GM23338 (cell line): ENCODE measurements around the gene ACY1. TPM values are rescaled to one million over a fixed set of nuclear protein-coding genes. Genes with fewer than 3 reads are reported as not detected.

Source experiments
- ATAC-seq: fragments of 200-7000 bp; cut with Tn5 transposase; 3 replicates; pipeline ENCODE4 v1.9.1; 2020
- DNase-seq: peaks from one replicate; pipeline ENCODE4 v3.0.0-alpha.2; 2015; ENCODE audit warnings: low spot score
- H2AFZ ChIP-seq: fragments of 200-600 bp; sonication (generic); 2 replicates; pipeline ENCODE4 v1.8.0; 2016; ENCODE audit warnings: antibody characterized with exemption, mild to moderate bottlenecking, moderate library complexity
- H3F3A ChIP-seq: fragments of 200-600 bp; sonication (generic); replicated peaks from 2 replicates; pipeline ENCODE4 v1.8.0; 2017; ENCODE audit warnings: antibody characterized with exemption, mixed run types, low read depth
- H3K27ac ChIP-seq: fragments of 200-600 bp; sonication (generic); 2 replicates; pipeline ENCODE4 v1.6.1; 2016; ENCODE audit warnings: low read depth
- H3K27me3 ChIP-seq: fragments of 200-600 bp; sonication (generic); 2 replicates; pipeline ENCODE4 v1.8.0; 2016; ENCODE audit warnings: mild to moderate bottlenecking, mixed run types, moderate library complexity; ENCODE audit not compliant: insufficient read depth
- H3K36me3 ChIP-seq: fragments of 200-600 bp; sonication (generic); 2 replicates; pipeline ENCODE4 v1.8.0; 2016; ENCODE audit warnings: mild to moderate bottlenecking; ENCODE audit not compliant: insufficient read depth
- H3K4me1 ChIP-seq: fragments of 200-600 bp; sonication (generic); 2 replicates; pipeline ENCODE4 v1.8.0; 2016; ENCODE audit warnings: mild to moderate bottlenecking, moderate library complexity; ENCODE audit not compliant: insufficient read depth
- H3K4me2 ChIP-seq: fragments of 200-600 bp; sonication (generic); 2 replicates; pipeline ENCODE4 v1.7.1; 2017; ENCODE audit warnings: mixed run types
- H3K4me3 ChIP-seq: fragments of 200-600 bp; sonication (generic); 2 replicates; pipeline ENCODE4 v1.6.1; 2016; ENCODE audit warnings: mixed run types
- H3K79me2 ChIP-seq: fragments of 200-600 bp; sonication (generic); replicated peaks from 2 replicates; pipeline ENCODE4 v1.8.0; 2017; ENCODE audit warnings: mild to moderate bottlenecking; ENCODE audit not compliant: insufficient read depth
- H3K9me2 ChIP-seq: fragments of 200-600 bp; sonication (generic); 2 replicates; pipeline ENCODE4 v1.8.0; 2017; ENCODE audit not compliant: insufficient read depth
- H4K20me1 ChIP-seq: fragments of 200-600 bp; sonication (generic); replicated peaks from 2 replicates; pipeline ENCODE4 v1.8.0; 2017; ENCODE audit warnings: mild to moderate bottlenecking; ENCODE audit not compliant: insufficient read depth
- H3K27ac Mint-ChIP-seq: 2 replicates; pipeline ENCODE4 v1.8.0; 2020; ENCODE audit warnings: inconsistent platforms, mild to moderate bottlenecking, moderate library complexity, mixed read lengths
- H3K27me3 Mint-ChIP-seq: 3 replicates; pipeline ENCODE4 v1.8.0; 2022; ENCODE audit warnings: low read depth, mild to moderate bottlenecking, moderate library complexity, mixed read lengths, inconsistent platforms; ENCODE audit not compliant: insufficient read depth, poor library complexity
- H3K36me3 Mint-ChIP-seq: 3 replicates; pipeline ENCODE4 v1.8.0; 2021; ENCODE audit warnings: low read depth, mild to moderate bottlenecking, inconsistent platforms, moderate library complexity, mixed read lengths
- H3K4me1 Mint-ChIP-seq: 3 replicates; pipeline ENCODE4 v1.8.0; 2020; ENCODE audit warnings: mild to moderate bottlenecking, inconsistent platforms, mixed read lengths
- H3K4me3 Mint-ChIP-seq: 3 replicates; pipeline ENCODE4 v1.8.0; 2021; ENCODE audit warnings: moderate library complexity, mild to moderate bottlenecking, inconsistent platforms, mixed read lengths
- H3K9me3 Mint-ChIP-seq: 3 replicates; pipeline ENCODE4 v1.8.0; 2020; ENCODE audit warnings: moderate library complexity, mild to moderate bottlenecking, inconsistent platforms, mixed read lengths
- EZH2 ChIP-seq: fragments of 200-600 bp; sonication (generic); IDR thresholded peaks from one replicate; pipeline ENCODE4 v1.8.0; 2017; ENCODE audit warnings: antibody characterized with exemption, mild to moderate bottlenecking, low read depth; ENCODE audit not compliant: unreplicated experiment
- EZH2phosphoT487 ChIP-seq: fragments of 200-600 bp; sonication (generic); IDR thresholded peaks from one replicate; pipeline ENCODE4 v1.8.1; 2018; ENCODE audit warnings: antibody characterized with exemption; ENCODE audit not compliant: unreplicated experiment
- JUNB ChIP-seq: IDR thresholded peaks from one replicate; pipeline ENCODE4 v1.6.1; 2016; ENCODE audit warnings: antibody characterized with exemption; ENCODE audit not compliant: unreplicated experiment
- NANOG ChIP-seq: IDR thresholded peaks from 2 replicates; pipeline ENCODE4 v1.6.1; 2016; ENCODE audit warnings: antibody characterized with exemption, borderline replicate concordance
- ZNF114 ChIP-seq: fragments of 250-450 bp; sonication (Bioruptor Pico); IDR thresholded peaks from 2 replicates; pipeline ENCODE4 v1.5.0; 2020; ENCODE audit warnings: mild to moderate bottlenecking, moderate library complexity
- polyA plus RNA-seq: library from polyadenylated mRNA; unstranded; fragments of >200 nt; fragmentation: Nextera tagmentation; extraction: Ambion mirVana; gene quantifications from 2 replicates; pipeline ENCODE4 v1.2.1, GENCODE V29; 2016
- total RNA-seq: library from RNA; depleted of rRNA; stranded (reverse); fragments of >200 nt; shearing (Covaris generic); gene quantifications from 2 replicates; pipeline ENCODE4 v1.2.3, GENCODE V29; 2014

Gene ACY1
- total and polyA plus RNA-seq, 2 experiments from 2014 or later: 38.4 to 62.8 TPM

DNA sequence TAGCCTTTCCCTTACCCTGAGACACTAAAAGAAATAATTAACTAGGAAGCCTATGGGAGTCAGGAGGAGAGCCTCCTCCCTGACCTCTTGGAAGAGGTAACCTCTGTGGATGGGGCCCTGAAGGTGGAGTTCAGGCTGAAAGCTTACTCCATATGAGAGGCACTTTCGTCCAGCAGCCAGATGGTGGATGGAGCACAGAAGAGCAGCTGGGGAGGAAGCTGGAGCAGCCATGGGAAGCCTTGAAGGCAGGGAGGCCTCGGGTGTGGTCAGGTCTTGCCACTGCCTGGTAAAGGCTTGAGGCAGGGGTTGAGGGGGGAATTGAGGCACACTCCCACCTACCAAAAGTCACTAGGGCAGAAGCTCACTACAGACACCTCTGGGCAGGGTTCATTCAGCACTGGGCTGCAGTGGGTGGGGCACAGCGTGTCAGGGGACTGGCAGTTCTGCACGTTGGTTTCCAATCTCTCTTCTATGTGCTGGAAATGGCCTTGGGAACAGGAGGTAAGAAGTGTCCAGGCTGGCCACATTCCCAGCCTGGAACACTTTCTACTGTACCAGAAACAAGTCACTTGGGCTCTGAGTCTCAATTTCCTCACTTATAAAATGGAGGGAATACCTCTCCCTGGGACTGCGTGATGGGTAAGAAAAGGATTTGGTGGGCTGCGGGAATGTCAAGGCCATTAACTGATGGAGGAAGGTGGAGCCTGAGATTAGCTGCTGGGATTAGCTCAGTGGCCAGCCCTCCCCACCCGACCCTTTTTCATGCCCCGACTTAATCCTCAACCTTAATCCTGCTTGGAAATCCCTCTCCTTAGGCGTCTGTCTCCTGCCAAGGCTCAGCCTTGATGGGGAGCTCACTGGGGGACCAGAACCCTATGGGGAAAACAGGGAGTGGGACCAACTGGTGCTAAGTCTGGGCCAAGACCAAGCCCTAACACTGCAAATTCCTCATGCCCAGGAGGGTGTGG is 21.4 kb upstream of the ACY1 start:
- no peaks in the 10 kb centered on the region; the same call in 1 of the 2 replicates for H4K20me1 ChIP-seq
- H3K27ac Mint-ChIP-seq: no peak overlapping the region

GRCh38 chr3:51962854-51963530 is 20.3 kb upstream of the ACY1 start:
- Mint-ChIP-seq H3K4me3 (no peak overlapping the region), H3K9me3 (no peaks in the 10 kb centered on the region; the same call in 2 of the 3 replicates), H3K36me3 (peaks cover 7% of the 10 kb centered on the region; the same call in 2 of the 3 replicates), H3K27me3 (peaks cover 33% of the 10 kb centered on the region), H3K27ac (no peak overlapping the region), H3K4me1 (peaks cover 34% of the 10 kb centered on the region)
- Histone ChIP-seq H3K36me3 (no peaks in the 10 kb centered on the region), H3K27me3 (peaks cover 9% of the 10 kb centered on the region; the same call in 1 of the 2 replicates), H3K4me1 (peaks cover 21% of the 10 kb centered on the region; the same call in 1 of the 2 replicates), H3K4me3 (no peak overlapping the region), H3K4me2 (no peak overlapping the region), H3F3A (0 out of 2 replicates have a peak, but pooled peaks cover 2% of the 10 kb centered on the region), H3K27ac (no peak overlapping the region), H4K20me1 (no peaks in the 10 kb centered on the region), H3K9me2 (no peaks in the 10 kb centered on the region), H3K79me2 (no peaks in the 10 kb centered on the region), H2AFZ (no peak overlapping the region)
- DNase-seq (no peak), ATAC-seq (no peak)
- no peak for TF ChIP-seq EZH2phosphoT487

More for the DNA sequence above, 21.4 kb upstream of the ACY1 start:
- peaks cover 7% of the 10 kb centered on the region; the same call in 2 of the 3 replicates for H3K36me3 Mint-ChIP-seq
- no peaks in the 10 kb centered on the region for H3K79me2 ChIP-seq
- DNase-seq (no peak), ATAC-seq (no peak)
- H3K27me3 Mint-ChIP-seq: peaks cover 32% of the 10 kb centered on the region
- H3K4me2 ChIP-seq: no peak overlapping the region
- no peak overlapping the region for H3K27ac ChIP-seq
- peaks cover 34% of the 10 kb centered on the region for H3K4me1 Mint-ChIP-seq
- TF ChIP-seq JUNB: no peak
- 0 out of 2 replicates have a peak, but pooled peaks cover 2% of the 10 kb centered on the region for H3F3A ChIP-seq
- H3K4me1 ChIP-seq: peaks cover 21% of the 10 kb centered on the region; the same call in 1 of the 2 replicates
- no peaks in the 10 kb centered on the region for H3K36me3 ChIP-seq
- no peak overlapping the region for H3K4me3 ChIP-seq
- no peak overlapping the region; the same call in 2 of the 3 replicates for H3K4me3 Mint-ChIP-seq
- H2AFZ ChIP-seq: no peak overlapping the region
- H3K27me3 ChIP-seq: peaks cover 15% of the 10 kb centered on the region; the same call in 1 of the 2 replicates
- H3K9me2 ChIP-seq: no peaks in the 10 kb centered on the region
- H3K9me3 Mint-ChIP-seq: no peaks in the 10 kb centered on the region; the same call in 2 of the 3 replicates

DNA sequence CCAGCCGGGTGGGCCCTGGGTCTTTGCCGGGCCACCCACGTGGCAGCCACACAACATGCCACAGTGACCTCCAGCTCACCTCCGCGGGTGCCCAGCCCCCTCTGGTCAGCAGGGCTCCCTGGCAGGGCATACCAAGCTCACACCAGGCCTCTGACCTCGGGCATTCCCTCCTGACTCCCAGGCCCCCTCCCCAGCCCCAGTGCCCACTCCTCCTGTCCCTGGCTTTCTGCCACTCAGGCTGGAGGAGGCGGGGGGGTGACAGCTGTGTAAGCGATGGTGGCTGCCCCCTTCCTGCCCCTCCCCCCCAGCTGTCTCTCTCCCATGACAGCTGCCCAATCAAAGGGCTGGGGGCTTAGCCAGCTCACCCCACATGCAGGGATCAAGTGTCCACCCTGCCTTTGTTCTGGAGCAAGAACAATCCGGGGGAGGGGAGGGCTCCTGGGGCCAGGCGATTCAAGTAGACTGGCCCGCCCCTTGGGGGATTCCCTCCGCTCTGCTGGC is 19.3 kb upstream of the ACY1 start:
- TF ChIP-seq NANOG (no peak), ZNF114 (no peak), EZH2 (no peak)
- H3K4me1 ChIP-seq: peaks cover 28% of the 10 kb centered on the region
- DNase-seq: peak; percentile 63

More for the DNA sequence above, 19.3 kb upstream of the ACY1 start:
- H3K4me1 Mint-ChIP-seq: peaks cover 41% of the 10 kb centered on the region
- Histone ChIP-seq H3K79me2 (no peaks in the 10 kb centered on the region), H3F3A (peaks cover 8% of the 10 kb centered on the region; the same call in 1 of the 2 replicates), H3K36me3 (no peaks in the 10 kb centered on the region), H3K27ac (no peak overlapping the region), H2AFZ (no peak overlapping the region), H3K4me3 (no peak overlapping the region), H3K9me2 (no peaks in the 10 kb centered on the region), H4K20me1 (no peaks in the 10 kb centered on the region), H3K27me3 (peaks cover 9% of the 10 kb centered on the region; the same call in 1 of the 2 replicates), H3K4me2 (no peak overlapping the region)
- H3K27ac Mint-ChIP-seq: no peak overlapping the region
- no peaks in the 10 kb centered on the region; the same call in 2 of the 3 replicates for H3K9me3 Mint-ChIP-seq
- peak; percentile 16 for ATAC-seq
- no peak overlapping the region for H3K4me3 Mint-ChIP-seq
- peaks cover 32% of the 10 kb centered on the region for H3K27me3 Mint-ChIP-seq
- peaks cover 5% of the 10 kb centered on the region; the same call in 1 of the 3 replicates for H3K36me3 Mint-ChIP-seq
